Naive thymus-derived CD4-positive, alpha-beta T cell (primary cell): ENCODE data around the gene AGAP1. TPM values are rescaled to one million over a fixed set of nuclear protein-coding genes. Genes with fewer than 3 reads are reported as not detected.
A peak's percentile ranks its signal among the peaks of the same experiment; 100 is the strongest.

Experiments used
- ATAC-seq: fragments of 150-1000 bp; cut with Tn5 transposase; 2 replicates; pipeline ENCODE4 v1.10.0; 2021; ENCODE audit warnings: mild to moderate bottlenecking, moderate library complexity
- CTCF ChIA-PET: fragments of 350-600 bp; sonication (Branson Sonifier 250); formaldehyde crosslinking; loops from one replicate; lab custom pipeline; 2021; ENCODE audit warnings: antibody characterized with exemption; lab: Charles Lee
- POLR2A ChIA-PET: fragments of 350-600 bp; sonication (Branson Sonifier 250); formaldehyde crosslinking; loops from one replicate; lab custom pipeline; 2021; ENCODE audit warnings: antibody characterized with exemption, inconsistent platforms; lab: Charles Lee
- DNase-seq, 9 donors: peaks; one replicate each; pipeline versions ENCODE4 v3.0.0 to v3.0.0-alpha.2; 2020 to 2022; ENCODE audit warnings: mixed read lengths in 1 of 9
- H3K27ac ChIP-seq: one replicate; pipeline ENCODE4 v1.7.0; 2013; ENCODE audit warnings: mild to moderate bottlenecking, low read depth, low read length, moderate library complexity
- H3K27me3 ChIP-seq, 2 donors: one replicate each; pipeline ENCODE4 v1.7.0; 2013; ENCODE audit warnings: low read length in 2 of 2, mild to moderate bottlenecking in 2 of 2, moderate library complexity in 2 of 2; ENCODE audit not compliant: control insufficient read depth in 2 of 2, insufficient read depth in 2 of 2
- H3K36me3 ChIP-seq, 3 experiments: 1 replicate in 2 of 3; 2 replicates in 1 of 3; pipeline ENCODE4 v1.7.0; 2013; ENCODE audit warnings: low read length in 3 of 3, mild to moderate bottlenecking in 3 of 3, moderate library complexity in 1 of 3; ENCODE audit not compliant: insufficient read depth in 3 of 3, control insufficient read depth in 2 of 3
- H3K4me1 ChIP-seq, 2 donors: one replicate each; pipeline ENCODE4 v1.7.0; 2013; ENCODE audit warnings: low read length in 2 of 2, mild to moderate bottlenecking in 2 of 2, moderate library complexity in 1 of 2; ENCODE audit not compliant: control insufficient read depth in 2 of 2, insufficient read depth in 2 of 2
- H3K4me3 ChIP-seq: 2 replicates; pipeline ENCODE4 v1.7.0; 2013; ENCODE audit warnings: mild to moderate bottlenecking, low read length
- H3K9me3 ChIP-seq, 3 experiments: 1 replicate in 2 of 3; 2 replicates in 1 of 3; pipeline ENCODE4 v1.7.0; 2013; ENCODE audit warnings: low read length in 3 of 3; ENCODE audit not compliant: control insufficient read depth in 2 of 3
- H3K27ac Mint-ChIP-seq, 9 donors: one replicate each; pipeline ENCODE4 v1.8.0; 2020 to 2022; ENCODE audit warnings: mixed read lengths in 9 of 9, mild to moderate bottlenecking in 8 of 9, moderate library complexity in 5 of 9, inconsistent platforms in 2 of 9
- H3K27me3 Mint-ChIP-seq, 5 donors: one replicate each; pipeline ENCODE4 v1.8.0; 2021 to 2022; ENCODE audit warnings: mixed read lengths in 5 of 5, mild to moderate bottlenecking in 1 of 5
- H3K36me3 Mint-ChIP-seq, 5 donors: one replicate each; pipeline ENCODE4 v1.8.0; 2020 to 2022; ENCODE audit warnings: mixed read lengths in 5 of 5, mild to moderate bottlenecking in 3 of 5, inconsistent platforms in 1 of 5
- H3K4me1 Mint-ChIP-seq, 7 donors: one replicate each; pipeline ENCODE4 v1.8.0; 2020 to 2022; ENCODE audit warnings: mixed read lengths in 7 of 7, mild to moderate bottlenecking in 3 of 7, inconsistent platforms in 1 of 7
- H3K4me3 Mint-ChIP-seq, 10 donors: one replicate each; pipeline ENCODE4 v1.8.0; 2020 to 2022; ENCODE audit warnings: mild to moderate bottlenecking in 10 of 10, mixed read lengths in 10 of 10, moderate library complexity in 6 of 10, inconsistent platforms in 2 of 10
- H3K9me3 Mint-ChIP-seq, 11 donors: one replicate each; pipeline ENCODE4 v1.8.0; 2020 to 2022; ENCODE audit warnings: mixed read lengths in 11 of 11, mild to moderate bottlenecking in 4 of 11, inconsistent platforms in 1 of 11, moderate library complexity in 1 of 11
- intact Hi-C, 2 donors: fragments of 100-400 bp; cut with micrococcal nuclease; formaldehyde crosslinking; loops; one replicate each; pipeline ENCODE4 v1.15.1; 2023
- polyA plus RNA-seq, 2 donors: library from polyadenylated mRNA; unstranded; fragments of 300-500 nt; fragmentation: Illumina TruSeq; gene quantifications; one replicate each; pipeline ENCODE4 v1.2.3, GENCODE V29; 2021
- total RNA-seq, 6 experiments: library from RNA in 5 of 6; stranded (reverse) in 5 of 6; gene quantifications; 1 replicate in 5 of 6; 2 replicates in 1 of 6; pipeline ENCODE4 v1.2.3 and lab custom pipeline; 2021 to 2026

AGAP1 gene
- total and polyA plus RNA-seq, 7 experiments from 2014 or later, result 0.35 to 9.6 (median 0.85) TPM; not detected in 2

- Histone ChIP-seq H3K27ac (no peak overlapping the region), H3K4me1 (no peaks in the 10 kb centered on the region), H3K4me3 (no peak overlapping the region), H3K36me3 (no peaks in the 10 kb centered on the region), H3K27me3 (no peaks in the 10 kb centered on the region), H3K9me3 (no peaks in the 10 kb centered on the region)
- no peak overlapping the region for H3K27ac Mint-ChIP-seq
- no peak for DNase-seq
- intact Hi-C loops, result no loop called here
- ChIA-PET POLR2A (no interaction called here), CTCF (no interaction called here)
- no peak overlapping the region for H3K4me3 Mint-ChIP-seq
- peaks cover 0 to 20% (median 0%) of the 10 kb centered on the region in 5 donors for H3K27me3 Mint-ChIP-seq
- peaks cover 0 to under 1% (median 0%) of the 10 kb centered on the region in 7 donors for H3K4me1 Mint-ChIP-seq
- H3K36me3 Mint-ChIP-seq, result no peaks in the 10 kb centered on the region
- ATAC-seq, result no peak
- H3K9me3 Mint-ChIP-seq, result peaks cover 0 to 5% (median 0%) of the 10 kb centered on the region in 11 donors
Measured at GRCh38 chr2:235839974-235840373, 346.1 kb downstream of the AGAP1 start.

DNA sequence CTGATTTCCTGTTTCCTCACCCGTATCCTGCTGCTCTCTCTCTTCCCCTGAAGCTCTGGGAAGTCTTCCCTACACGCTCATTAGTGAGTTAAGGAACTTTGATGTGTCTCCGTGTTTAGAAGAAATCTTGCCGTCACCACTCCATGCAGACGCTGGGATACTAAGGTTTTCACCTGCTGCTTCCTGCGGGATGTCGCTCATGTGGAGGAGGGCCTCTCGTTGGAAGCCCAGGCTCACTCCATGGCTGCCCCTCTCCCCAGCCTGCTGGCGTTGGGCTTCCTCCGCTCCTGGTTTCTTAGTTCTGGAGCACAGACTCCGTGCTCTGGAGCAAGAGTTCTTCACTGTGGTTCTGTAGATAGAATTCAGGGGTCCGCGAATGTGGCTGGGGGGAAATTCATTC is 348.0 kb downstream of the AGAP1 start:
- Mint-ChIP-seq H3K27ac (no peak overlapping the region), H3K4me3 (no peak overlapping the region), H3K27me3 (peaks cover 0 to 20% (median 0%) of the 10 kb centered on the region in 5 donors), H3K4me1 (no peaks in the 10 kb centered on the region), H3K9me3 (peaks cover 0 to 5% (median 0%) of the 10 kb centered on the region in 11 donors), H3K36me3 (no peaks in the 10 kb centered on the region)
- DNase-seq (no peak), ATAC-seq (no peak)
- CTCF ChIA-PET, result no interaction called here
- POLR2A ChIA-PET, result no interaction called here
- H3K9me3 ChIP-seq, result no peaks in the 10 kb centered on the region
- no peaks in the 10 kb centered on the region for H3K36me3 ChIP-seq
- intact Hi-C loops, result no loop called here
- no peak overlapping the region for H3K4me3 ChIP-seq
- no peak overlapping the region for H3K27ac ChIP-seq
- H3K4me1 ChIP-seq, result no peaks in the 10 kb centered on the region
- no peaks in the 10 kb centered on the region for H3K27me3 ChIP-seq

- no peaks in the 10 kb centered on the region for H3K27me3 ChIP-seq
- H3K4me1 ChIP-seq, result no peaks in the 10 kb centered on the region
- H3K9me3 Mint-ChIP-seq, result peaks cover 0 to 5% (median 0%) of the 10 kb centered on the region in 11 donors
- no peak overlapping the region for H3K27ac Mint-ChIP-seq
- no peak overlapping the region for H3K27ac ChIP-seq
- H3K4me3 Mint-ChIP-seq, result no peak overlapping the region
- DNase-seq (no peak), ATAC-seq (no peak)
- no peak overlapping the region for H3K4me3 ChIP-seq
- CTCF ChIA-PET, result no interaction called here
- no peaks in the 10 kb centered on the region for H3K36me3 Mint-ChIP-seq
- no peaks in the 10 kb centered on the region for H3K4me1 Mint-ChIP-seq
- H3K9me3 ChIP-seq, result no peaks in the 10 kb centered on the region
- no peaks in the 10 kb centered on the region for H3K36me3 ChIP-seq
- POLR2A ChIA-PET, result no interaction called here
- peaks cover 0 to 20% (median 0%) of the 10 kb centered on the region in 5 donors for H3K27me3 Mint-ChIP-seq
- intact Hi-C loops, result no loop called here
Measured at GRCh38 chr2:235842941-235843340, 349.1 kb downstream of the AGAP1 start.

GRCh38 chr2:235843591-235844395 is 349.9 kb downstream of the AGAP1 start:
- ATAC-seq, result no peak
- H3K36me3 ChIP-seq, result no peaks in the 10 kb centered on the region
- peaks cover 0 to 20% (median 0%) of the 10 kb centered on the region in 5 donors for H3K27me3 Mint-ChIP-seq
- H3K9me3 ChIP-seq, result no peaks in the 10 kb centered on the region
- POLR2A ChIA-PET, result no interaction called here
- H3K9me3 Mint-ChIP-seq, result peaks cover 0 to 5% (median 0%) of the 10 kb centered on the region in 11 donors
- no peak overlapping the region for H3K27ac ChIP-seq
- no peaks in the 10 kb centered on the region for H3K27me3 ChIP-seq
- H3K36me3 Mint-ChIP-seq, result no peaks in the 10 kb centered on the region
- no peak overlapping the region for H3K4me3 Mint-ChIP-seq
- CTCF ChIA-PET, result no interaction called here
- no peak overlapping the region for H3K27ac Mint-ChIP-seq
- no peaks in the 10 kb centered on the region for H3K4me1 Mint-ChIP-seq
- no peak overlapping the region for H3K4me3 ChIP-seq
- intact Hi-C loops, result no loop called here
- no peak for DNase-seq
- no peaks in the 10 kb centered on the region for H3K4me1 ChIP-seq

DNA sequence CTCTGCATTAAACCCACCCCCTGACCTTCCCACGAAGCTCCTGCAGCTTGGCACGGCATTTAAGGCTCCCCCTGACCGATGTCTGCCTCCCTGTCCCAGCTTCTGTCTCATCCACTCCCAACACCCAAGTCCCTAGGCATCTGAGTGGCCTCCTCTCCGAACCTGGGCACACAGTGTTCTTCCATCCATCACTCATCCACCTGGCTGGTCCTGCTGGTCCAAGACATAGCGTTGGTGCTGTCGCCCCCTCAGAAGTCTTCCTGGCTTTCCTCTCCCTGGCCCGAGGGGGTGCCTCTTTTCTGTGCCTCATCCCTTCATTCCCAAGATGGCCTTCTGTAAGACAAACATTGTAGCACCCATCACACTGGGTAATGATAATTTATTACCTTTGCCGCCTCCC is 350.7 kb downstream of the AGAP1 start:
- Mint-ChIP-seq H3K27me3 (peaks cover 0 to 20% (median 0%) of the 10 kb centered on the region in 5 donors), H3K9me3 (peaks cover 0 to 5% (median 0%) of the 10 kb centered on the region in 11 donors), H3K4me3 (no peak overlapping the region), H3K4me1 (no peaks in the 10 kb centered on the region), H3K36me3 (no peaks in the 10 kb centered on the region), H3K27ac (peak overlapping the region in 1 of 9 donors; percentile 2)
- DNase-seq (no peak), ATAC-seq (no peak)
- ChIA-PET CTCF (no interaction called here), POLR2A (no interaction called here)
- intact Hi-C loops, result no loop called here
- no peaks in the 10 kb centered on the region for H3K27me3 ChIP-seq
- H3K36me3 ChIP-seq, result no peaks in the 10 kb centered on the region
- no peaks in the 10 kb centered on the region for H3K4me1 ChIP-seq
- no peak overlapping the region for H3K4me3 ChIP-seq
- H3K27ac ChIP-seq, result no peak overlapping the region
- no peaks in the 10 kb centered on the region for H3K9me3 ChIP-seq

GRCh38 chr2:235845245-235845644 is 351.4 kb downstream of the AGAP1 start:
- intact Hi-C loops, result no loop called here
- CTCF ChIA-PET, result no interaction called here
- POLR2A ChIA-PET, result no interaction called here
- H3K27me3 ChIP-seq, result no peaks in the 10 kb centered on the region
- Mint-ChIP-seq H3K36me3 (no peaks in the 10 kb centered on the region), H3K27ac (no peak overlapping the region), H3K27me3 (peaks cover 0 to 19% (median under 1%) of the 10 kb centered on the region in 5 donors), H3K4me1 (no peaks in the 10 kb centered on the region), H3K4me3 (no peak overlapping the region), H3K9me3 (peaks cover 0 to 5% (median 0%) of the 10 kb centered on the region in 11 donors)
- DNase-seq (no peak), ATAC-seq (no peak)
- H3K27ac ChIP-seq, result no peak overlapping the region
- H3K9me3 ChIP-seq, result no peaks in the 10 kb centered on the region
- H3K4me1 ChIP-seq, result no peaks in the 10 kb centered on the region
- H3K4me3 ChIP-seq, result no peak overlapping the region
- no peaks in the 10 kb centered on the region for H3K36me3 ChIP-seq

DNA sequence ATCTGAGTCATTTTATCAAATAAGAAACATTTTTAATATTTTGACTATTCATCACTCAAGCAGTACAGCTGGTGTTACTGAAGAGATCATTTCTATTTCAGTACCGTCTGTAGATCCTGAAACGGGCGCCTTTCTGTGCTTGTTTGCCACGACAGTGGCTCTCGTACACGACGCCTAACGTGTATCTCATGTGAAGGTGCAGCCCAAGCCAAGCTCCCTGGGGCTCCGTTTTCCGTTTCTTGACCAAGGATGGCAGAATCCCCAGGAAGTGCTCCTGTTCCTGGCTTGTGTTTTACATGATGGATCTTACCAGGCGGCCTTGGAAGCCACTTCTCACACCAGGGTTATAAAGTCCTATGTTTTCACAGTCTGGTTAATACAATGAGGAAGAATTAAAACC is 353.7 kb downstream of the AGAP1 start:
- no peaks in the 10 kb centered on the region for H3K4me1 Mint-ChIP-seq

More for the DNA sequence above, 353.7 kb downstream of the AGAP1 start:
- Histone ChIP-seq H3K36me3 (no peaks in the 10 kb centered on the region), H3K9me3 (no peaks in the 10 kb centered on the region), H3K27ac (no peak overlapping the region), H3K4me1 (no peaks in the 10 kb centered on the region), H3K27me3 (no peaks in the 10 kb centered on the region), H3K4me3 (no peak overlapping the region)
- Mint-ChIP-seq H3K4me3 (no peak overlapping the region), H3K36me3 (no peaks in the 10 kb centered on the region), H3K27ac (peak overlapping the region in 1 of 9 donors; percentile 38), H3K9me3 (no peaks in the 10 kb centered on the region), H3K27me3 (peaks cover 0 to 15% (median 5%) of the 10 kb centered on the region in 5 donors)
- DNase-seq (no peak), ATAC-seq (no peak)
- intact Hi-C loops, result no loop called here
- POLR2A ChIA-PET, result no interaction called here
- CTCF ChIA-PET, result no interaction called here
